GM10248 (cell line): ENCODE results near the gene C20orf173.

Source experiments
- CTCF ChIA-PET: fragments of 300-600 bp; sonication (Branson Sonifier 250); formaldehyde crosslinking; extraction: SDS; loops from one replicate; lab custom pipeline; 2021; ENCODE audit warnings: antibody characterized with exemption; lab: Yijun Ruan, JAX
- POLR2A ChIA-PET: fragments of 350-650 bp; sonication (Branson Sonifier 250); formaldehyde crosslinking; extraction: SDS; loops from one replicate; lab custom pipeline; 2020; ENCODE audit warnings: antibody characterized with exemption; lab: Yijun Ruan, JAX
- DNase-seq: peaks from one replicate; pipeline ENCODE4 v3.0.0; 2012; ENCODE audit errors: extremely low spot score
- TF ChIP-seq, protein P1 (sequence below): IDR thresholded peaks from 2 replicates; pipeline ENCODE4 v1.5.1; 2012; ENCODE audit warnings: mild to moderate bottlenecking, low read depth; ENCODE audit errors: extremely low read depth, missing control alignments, control extremely low read depth

The C20orf173 gene

GRCh38 chr20:35503841-35504561 lies 25.5 kb downstream of the C20orf173 start:
- TF ChIP-seq, protein P1, sequence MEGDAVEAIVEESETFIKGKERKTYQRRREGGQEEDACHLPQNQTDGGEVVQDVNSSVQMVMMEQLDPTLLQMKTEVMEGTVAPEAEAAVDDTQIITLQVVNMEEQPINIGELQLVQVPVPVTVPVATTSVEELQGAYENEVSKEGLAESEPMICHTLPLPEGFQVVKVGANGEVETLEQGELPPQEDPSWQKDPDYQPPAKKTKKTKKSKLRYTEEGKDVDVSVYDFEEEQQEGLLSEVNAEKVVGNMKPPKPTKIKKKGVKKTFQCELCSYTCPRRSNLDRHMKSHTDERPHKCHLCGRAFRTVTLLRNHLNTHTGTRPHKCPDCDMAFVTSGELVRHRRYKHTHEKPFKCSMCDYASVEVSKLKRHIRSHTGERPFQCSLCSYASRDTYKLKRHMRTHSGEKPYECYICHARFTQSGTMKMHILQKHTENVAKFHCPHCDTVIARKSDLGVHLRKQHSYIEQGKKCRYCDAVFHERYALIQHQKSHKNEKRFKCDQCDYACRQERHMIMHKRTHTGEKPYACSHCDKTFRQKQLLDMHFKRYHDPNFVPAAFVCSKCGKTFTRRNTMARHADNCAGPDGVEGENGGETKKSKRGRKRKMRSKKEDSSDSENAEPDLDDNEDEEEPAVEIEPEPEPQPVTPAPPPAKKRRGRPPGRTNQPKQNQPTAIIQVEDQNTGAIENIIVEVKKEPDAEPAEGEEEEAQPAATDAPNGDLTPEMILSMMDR: no peak
- ChIA-PET POLR2A (interaction anchor here (1.3 kb wide), 1 partner anchor 13 kb away, joined by 4 read pairs; no protein-coding TSS in a partner anchor), CTCF (interaction anchor here (0.8 to 1.7 kb wide), 6 partner anchors 9 to 201 kb away, joined by 3 to 7 read pairs (median 4); no protein-coding TSS in a partner anchor)
- DNase-seq: no peak

DNA sequence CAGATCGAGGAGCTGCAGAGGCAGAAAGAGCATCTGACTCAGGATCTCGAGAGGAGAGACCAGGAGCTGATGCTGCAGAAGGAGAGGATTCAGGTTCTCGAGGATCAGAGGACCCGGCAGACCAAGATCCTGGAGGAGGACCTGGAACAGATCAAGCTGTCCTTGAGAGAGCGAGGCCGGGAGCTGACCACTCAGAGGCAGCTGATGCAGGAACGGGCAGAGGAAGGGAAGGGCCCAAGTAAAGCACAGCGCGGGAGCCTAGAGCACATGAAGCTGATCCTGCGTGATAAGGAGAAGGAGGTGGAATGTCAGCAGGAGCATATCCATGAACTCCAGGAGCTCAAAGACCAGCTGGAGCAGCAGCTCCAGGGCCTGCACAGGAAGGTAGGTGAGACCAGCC lies 26.2 kb downstream of the C20orf173 start:
- ChIA-PET POLR2A (interaction anchor here (0.9 to 1.3 kb wide), 2 partner anchors 13 to 112 kb away, joined by 3 to 4 read pairs; partner anchors contain the start of gene SPAG4), CTCF (interaction anchor here (0.8 to 1.8 kb wide), 6 partner anchors 8 to 200 kb away, joined by 3 to 7 read pairs (median 4); no protein-coding TSS in a partner anchor)
- TF ChIP-seq, protein P1: no peak
- DNase-seq: no peak

GRCh38 chr20:35502352-35502751 lies 27.1 kb downstream of the C20orf173 start:
- POLR2A ChIA-PET: interaction anchor here (0.6 to 0.9 kb wide), 2 partner anchors 48 to 113 kb away, joined by 3 to 5 read pairs; partner anchors contain the start of gene SPAG4

GRCh38 chr20:35499271-35499670 lies 30.2 kb downstream of the C20orf173 start:
- ChIA-PET CTCF (interaction anchor here (1.4 to 2.7 kb wide), 2 partner anchors 12 to 15 kb away, joined by 4 to 11 read pairs; no protein-coding TSS in a partner anchor), POLR2A (interaction anchor here (1.0 kb wide), 1 partner anchor 45 kb away, joined by 3 read pairs; no protein-coding TSS in a partner anchor)
- TF ChIP-seq, protein P1: no peak
- DNase-seq: no peak

More at GRCh38 chr20:35502352-35502751, 27.1 kb downstream of the C20orf173 start:
- CTCF ChIA-PET: interaction anchor here (0.8 to 1.8 kb wide), 2 partner anchors 10 to 453 kb away, joined by 3 to 5 read pairs; no protein-coding TSS in a partner anchor
- TF ChIP-seq, protein P1: no peak
- DNase-seq: peak; percentile 67

- DNase-seq: no peak
- CTCF ChIA-PET: interaction anchor here (0.9 to 2.7 kb wide), 2 partner anchors 13 to 35 kb away, joined by 3 to 11 read pairs; no protein-coding TSS in a partner anchor
- POLR2A ChIA-PET: interaction anchor here (0.6 kb wide), 1 partner anchor 221 kb away, joined by 3 read pairs; no protein-coding TSS in a partner anchor
- TF ChIP-seq, protein P1: no peak
These were observed 31.7 kb downstream of the C20orf173 start for GRCh38 chr20:35497780-35498189.

DNA sequence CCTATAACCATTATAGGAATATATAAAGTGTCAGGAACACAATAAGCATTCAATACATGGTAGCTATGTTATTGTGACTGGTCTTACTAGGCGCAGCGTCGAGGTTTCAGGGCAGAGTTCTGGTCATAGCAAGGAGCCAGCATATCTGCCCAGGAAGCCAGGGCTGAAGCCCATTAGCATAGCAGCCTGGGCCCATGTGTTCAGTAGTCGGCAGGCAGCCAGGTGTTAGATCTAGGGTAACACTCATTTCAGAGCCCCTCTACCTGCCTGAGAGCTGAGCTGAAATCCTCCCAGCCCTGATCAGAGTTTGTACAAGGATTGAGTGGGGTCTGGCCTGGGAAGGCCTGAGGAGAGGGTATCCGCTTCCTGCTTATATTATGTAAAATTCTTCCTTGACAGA lies 32.1 kb downstream of the C20orf173 start:
- TF ChIP-seq, protein P1: no peak
- DNase-seq: no peak
- POLR2A ChIA-PET: no interaction called here
- CTCF ChIA-PET: interaction anchor here (1.2 to 3.1 kb wide), 2 partner anchors 34 to 123 kb away, joined by 3 to 9 read pairs; no protein-coding TSS in a partner anchor
